Osteocyte (in vitro differentiated cells): ENCODE measurements around the gene GPD1L. TPM values are rescaled to one million over a fixed set of nuclear protein-coding genes. Genes with fewer than 3 reads are reported as not detected.

ENCODE experiments used
- DNase-seq: peaks from one replicate; pipeline ENCODE4 v3.0.0; 2021; ENCODE audit warnings: mixed read lengths; ENCODE audit not compliant: unreplicated experiment; ENCODE audit errors: extremely low spot score
- H3K27ac Mint-ChIP-seq: one replicate; pipeline ENCODE4 v1.8.0; 2021; ENCODE audit warnings: mild to moderate bottlenecking, mixed read lengths; ENCODE audit not compliant: unreplicated experiment
- H3K27me3 Mint-ChIP-seq: one replicate; pipeline ENCODE4 v1.8.0; 2021; ENCODE audit warnings: mixed read lengths; ENCODE audit not compliant: unreplicated experiment
- H3K36me3 Mint-ChIP-seq: one replicate; pipeline ENCODE4 v1.8.0; 2021; ENCODE audit warnings: mixed read lengths; ENCODE audit not compliant: unreplicated experiment
- H3K4me1 Mint-ChIP-seq: one replicate; pipeline ENCODE4 v1.8.0; 2021; ENCODE audit warnings: mixed read lengths; ENCODE audit not compliant: unreplicated experiment
- H3K4me3 Mint-ChIP-seq: one replicate; pipeline ENCODE4 v1.8.0; 2021; ENCODE audit warnings: mild to moderate bottlenecking, moderate library complexity, mixed read lengths; ENCODE audit not compliant: unreplicated experiment
- H3K9me3 Mint-ChIP-seq: one replicate; pipeline ENCODE4 v1.8.0; 2021; ENCODE audit warnings: mixed read lengths; ENCODE audit not compliant: unreplicated experiment
- total RNA-seq: library from RNA; stranded (reverse); gene quantifications from 2 replicates; pipeline ENCODE4 v1.2.1, GENCODE V29; 2021
- TF ChIP-seq, protein P1 (sequence below): fragments of 200-600 bp; sonication (generic); IDR thresholded peaks from 2 replicates; pipeline ENCODE4 v1.5.0; 2021; ENCODE audit warnings: antibody characterized with exemption, mild to moderate bottlenecking, moderate library complexity

GPD1L gene
- total RNA-seq, 1 donor from 2014 or later, result 9.1 TPM

DNA sequence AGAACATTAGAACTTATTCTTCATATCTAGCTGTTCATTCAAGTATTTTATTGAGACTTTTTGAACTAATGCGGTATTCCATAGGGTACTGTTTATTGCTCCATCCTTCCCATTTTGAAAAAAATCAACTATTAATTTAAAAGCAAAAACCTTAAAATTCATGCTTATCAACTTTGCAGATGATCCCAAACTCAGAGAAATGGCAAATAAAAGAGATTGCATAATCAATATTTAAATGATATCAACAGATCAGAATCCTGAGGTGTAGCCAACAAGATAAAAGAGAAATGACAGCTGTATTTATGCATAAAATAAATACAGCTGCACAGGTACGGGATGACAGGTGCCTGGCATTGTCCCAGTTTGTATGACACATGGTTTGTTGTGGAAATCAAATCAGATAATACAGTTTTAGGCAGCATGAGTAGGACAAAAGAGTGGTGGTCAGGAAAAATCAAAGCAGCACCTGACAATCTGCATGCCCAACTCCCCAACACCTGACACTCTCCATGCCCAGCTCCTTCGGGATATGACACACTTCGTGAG, 89.6 kb downstream of the GPD1L start:
- no peak for DNase-seq
- H3K9me3 Mint-ChIP-seq, result no peaks in the 10 kb centered on the region
- TF ChIP-seq, protein P1, sequence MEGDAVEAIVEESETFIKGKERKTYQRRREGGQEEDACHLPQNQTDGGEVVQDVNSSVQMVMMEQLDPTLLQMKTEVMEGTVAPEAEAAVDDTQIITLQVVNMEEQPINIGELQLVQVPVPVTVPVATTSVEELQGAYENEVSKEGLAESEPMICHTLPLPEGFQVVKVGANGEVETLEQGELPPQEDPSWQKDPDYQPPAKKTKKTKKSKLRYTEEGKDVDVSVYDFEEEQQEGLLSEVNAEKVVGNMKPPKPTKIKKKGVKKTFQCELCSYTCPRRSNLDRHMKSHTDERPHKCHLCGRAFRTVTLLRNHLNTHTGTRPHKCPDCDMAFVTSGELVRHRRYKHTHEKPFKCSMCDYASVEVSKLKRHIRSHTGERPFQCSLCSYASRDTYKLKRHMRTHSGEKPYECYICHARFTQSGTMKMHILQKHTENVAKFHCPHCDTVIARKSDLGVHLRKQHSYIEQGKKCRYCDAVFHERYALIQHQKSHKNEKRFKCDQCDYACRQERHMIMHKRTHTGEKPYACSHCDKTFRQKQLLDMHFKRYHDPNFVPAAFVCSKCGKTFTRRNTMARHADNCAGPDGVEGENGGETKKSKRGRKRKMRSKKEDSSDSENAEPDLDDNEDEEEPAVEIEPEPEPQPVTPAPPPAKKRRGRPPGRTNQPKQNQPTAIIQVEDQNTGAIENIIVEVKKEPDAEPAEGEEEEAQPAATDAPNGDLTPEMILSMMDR, result no peak
- H3K36me3 Mint-ChIP-seq, result no peaks in the 10 kb centered on the region
- no peak overlapping the region for H3K27ac Mint-ChIP-seq
- H3K4me3 Mint-ChIP-seq, result no peak overlapping the region
- H3K4me1 Mint-ChIP-seq, result no peaks in the 10 kb centered on the region
- no peaks in the 10 kb centered on the region for H3K27me3 Mint-ChIP-seq

DNA sequence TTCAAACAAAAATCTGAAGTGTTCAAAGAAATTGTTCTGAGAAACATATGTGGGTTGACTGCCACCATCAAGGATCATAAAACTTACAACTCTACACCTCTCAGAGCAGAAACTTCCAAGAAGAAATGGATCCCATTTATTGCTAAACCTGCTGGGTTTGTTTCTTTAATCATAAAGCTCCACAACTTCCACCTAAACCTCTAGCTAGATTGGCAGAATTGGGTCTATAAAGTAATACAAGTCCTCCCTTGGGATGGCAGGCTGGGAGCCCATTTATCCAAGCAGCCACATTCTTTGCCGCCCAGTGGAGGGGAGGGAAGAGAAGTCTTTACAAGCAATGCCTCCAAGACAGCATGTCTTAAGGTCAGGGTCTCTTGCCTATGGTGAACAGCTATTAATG, 91.6 kb downstream of the GPD1L start:
- no peaks in the 10 kb centered on the region for H3K4me1 Mint-ChIP-seq
- H3K9me3 Mint-ChIP-seq, result no peaks in the 10 kb centered on the region
- TF ChIP-seq, protein P1, result no peak
- no peak overlapping the region for H3K27ac Mint-ChIP-seq
- H3K4me3 Mint-ChIP-seq, result no peak overlapping the region
- H3K27me3 Mint-ChIP-seq, result no peaks in the 10 kb centered on the region
- DNase-seq, result no peak
- no peaks in the 10 kb centered on the region for H3K36me3 Mint-ChIP-seq

DNA sequence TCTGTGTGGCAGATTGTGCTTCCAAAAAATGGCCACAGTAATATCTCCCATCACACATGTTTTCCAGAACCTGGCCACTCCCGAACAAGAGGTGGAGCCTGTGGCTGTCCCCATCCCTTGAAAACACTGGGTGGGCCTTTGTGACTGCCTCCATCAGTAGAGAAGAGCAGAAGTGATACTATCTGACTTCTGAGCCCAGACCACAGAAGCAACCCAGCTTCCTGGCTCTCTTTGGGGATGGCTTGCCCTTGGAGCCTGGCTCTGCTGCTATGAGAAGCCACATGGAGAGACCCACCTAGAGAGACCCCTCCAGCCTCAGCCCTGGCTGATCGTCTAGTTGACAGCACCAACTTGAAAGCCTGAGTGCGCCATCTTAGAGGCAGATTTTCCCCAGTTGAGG, 92.3 kb downstream of the GPD1L start:
- Mint-ChIP-seq H3K4me1 (no peaks in the 10 kb centered on the region), H3K4me3 (no peak overlapping the region), H3K9me3 (no peaks in the 10 kb centered on the region), H3K27me3 (no peaks in the 10 kb centered on the region), H3K27ac (no peak overlapping the region), H3K36me3 (no peaks in the 10 kb centered on the region)
- TF ChIP-seq, protein P1, result no peak
- DNase-seq, result no peak

DNA sequence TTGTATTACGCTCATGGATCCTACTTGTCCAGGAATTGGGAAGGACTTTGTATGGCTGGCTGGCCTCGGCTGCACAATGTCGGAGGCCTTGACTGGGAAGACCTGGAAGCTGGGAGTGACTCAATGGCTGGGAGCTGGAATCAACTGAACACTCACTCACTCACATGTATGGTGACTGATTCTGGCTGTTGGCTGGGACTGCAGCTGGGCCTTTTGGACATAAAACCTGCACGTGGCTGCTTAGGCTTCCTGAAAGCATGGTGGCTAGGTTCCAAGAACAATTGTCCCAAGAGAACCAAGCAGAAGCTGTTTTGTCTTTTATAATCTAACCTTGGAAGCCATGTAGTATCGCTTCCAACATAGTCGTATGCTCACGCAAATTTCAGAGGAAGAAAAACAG, 94.1 kb downstream of the GPD1L start:
- Mint-ChIP-seq H3K4me3 (no peak overlapping the region), H3K27me3 (no peaks in the 10 kb centered on the region)

DNA sequence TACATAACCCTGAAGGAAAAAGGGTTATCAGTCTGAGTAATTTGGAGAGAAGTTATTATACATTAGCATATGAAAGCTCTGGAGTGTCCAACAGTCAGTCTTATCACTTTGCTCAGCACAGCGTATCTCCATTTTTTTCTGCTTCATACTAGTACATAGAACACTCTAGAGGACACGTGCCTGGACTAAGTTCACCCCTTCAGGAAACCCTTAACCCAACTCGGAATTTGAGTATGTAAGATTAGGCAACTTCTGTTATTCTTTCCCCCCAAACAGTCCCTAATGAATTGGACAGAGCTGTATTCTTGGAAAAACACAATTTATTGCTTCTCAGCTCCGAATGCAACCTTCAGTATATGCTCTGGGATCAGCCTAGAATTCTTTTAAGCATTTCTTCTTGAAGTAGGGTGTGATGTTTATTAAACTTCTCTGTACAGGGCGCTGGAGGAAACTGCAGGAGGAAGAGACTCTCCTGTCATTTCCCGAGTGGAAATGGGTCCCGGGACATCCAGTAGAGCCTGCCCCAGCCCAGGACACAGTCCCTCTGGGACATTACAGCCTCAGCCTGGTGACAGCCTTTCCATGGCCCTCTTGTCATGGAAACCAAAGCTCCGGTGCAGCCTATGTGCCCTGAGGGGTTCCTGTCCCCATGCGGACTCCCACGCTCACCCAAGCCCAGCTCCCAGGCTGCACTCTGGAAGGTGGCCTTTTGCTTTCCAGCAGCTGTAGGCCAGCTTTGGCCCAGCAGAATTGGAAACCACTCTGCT, 94.8 kb downstream of the GPD1L start:
- no peak for DNase-seq
- TF ChIP-seq, protein P1, result no peak
- no peak overlapping the region for H3K4me3 Mint-ChIP-seq
- H3K4me1 Mint-ChIP-seq, result no peaks in the 10 kb centered on the region
- no peaks in the 10 kb centered on the region for H3K36me3 Mint-ChIP-seq
- H3K27ac Mint-ChIP-seq, result no peak overlapping the region
- H3K27me3 Mint-ChIP-seq, result no peaks in the 10 kb centered on the region
- H3K9me3 Mint-ChIP-seq, result no peaks in the 10 kb centered on the region

More for the DNA sequence above, 94.1 kb downstream of the GPD1L start:
- H3K4me1 Mint-ChIP-seq, result no peaks in the 10 kb centered on the region
- TF ChIP-seq, protein P1, result no peak
- no peak for DNase-seq
- no peaks in the 10 kb centered on the region for H3K36me3 Mint-ChIP-seq
- H3K27ac Mint-ChIP-seq, result no peak overlapping the region
- no peaks in the 10 kb centered on the region for H3K9me3 Mint-ChIP-seq
